Measurements from ENCODE around the gene EHMT1.
"Not testable (repeated sequence)": the region's sequence is repeated elsewhere in the genome, so short reads cannot be mapped to it uniquely, and the experiment has no call there.

EHMT1 gene

GRCh38 chr9:137878146-137878941 lies 259.5 kb downstream of the EHMT1 start:
- peak; percentile 86 for DNase-seq

DNA sequence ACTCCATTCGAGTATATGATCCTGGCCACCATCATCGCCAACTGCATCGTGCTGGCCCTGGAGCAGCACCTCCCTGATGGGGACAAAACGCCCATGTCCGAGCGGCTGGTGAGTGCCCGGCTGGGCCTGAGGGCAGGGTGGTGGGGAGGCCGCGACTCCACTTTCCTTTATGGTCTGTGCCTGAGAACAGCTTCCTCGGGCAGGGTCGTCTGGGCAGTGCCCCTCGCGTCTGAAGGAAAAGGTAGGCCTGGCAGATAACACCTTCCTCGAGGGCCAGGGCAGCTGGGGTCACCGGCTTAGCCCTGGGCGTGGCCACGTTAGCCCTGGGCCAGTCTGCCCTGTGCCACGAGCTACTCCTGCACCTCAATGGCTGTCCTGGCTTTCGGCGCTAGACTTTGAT lies 260.2 kb downstream of the EHMT1 start:
- DNase-seq: no peak

- DNase-seq: no peak
These were observed 260.9 kb downstream of the EHMT1 start for GRCh38 chr9:137879566-137880150.

- no peak for DNase-seq
These were observed 261.6 kb downstream of the EHMT1 start for GRCh38 chr9:137880160-137880975.

DNA sequence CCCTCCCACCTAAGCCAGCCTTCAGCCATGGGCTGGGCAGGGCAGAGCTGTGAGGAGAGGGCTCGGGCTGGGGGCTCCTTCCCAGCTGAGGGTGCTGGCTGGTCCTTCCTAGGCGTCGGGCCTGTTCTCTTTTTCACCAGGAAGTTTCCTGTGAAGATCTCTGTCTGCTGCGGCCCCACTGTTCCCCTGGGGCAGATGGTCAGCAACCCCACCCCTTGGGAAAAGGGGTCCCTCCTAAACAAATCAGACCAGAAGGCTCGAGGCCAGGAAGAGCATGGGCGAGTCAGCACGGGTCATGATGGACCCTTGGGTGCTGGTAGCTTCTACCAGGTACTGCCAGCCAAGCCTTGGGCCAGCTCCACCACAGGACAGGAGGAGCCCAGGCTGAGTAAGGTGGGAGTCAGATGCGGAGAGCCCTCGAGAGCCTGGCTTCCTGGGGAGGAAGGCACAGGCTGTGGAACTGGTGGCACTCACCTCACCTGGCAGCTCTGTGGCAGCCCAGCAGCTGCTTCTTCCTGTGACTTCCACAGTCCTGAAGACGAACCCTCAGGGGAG lies 262.2 kb downstream of the EHMT1 start:
- no peak for DNase-seq

DNA sequence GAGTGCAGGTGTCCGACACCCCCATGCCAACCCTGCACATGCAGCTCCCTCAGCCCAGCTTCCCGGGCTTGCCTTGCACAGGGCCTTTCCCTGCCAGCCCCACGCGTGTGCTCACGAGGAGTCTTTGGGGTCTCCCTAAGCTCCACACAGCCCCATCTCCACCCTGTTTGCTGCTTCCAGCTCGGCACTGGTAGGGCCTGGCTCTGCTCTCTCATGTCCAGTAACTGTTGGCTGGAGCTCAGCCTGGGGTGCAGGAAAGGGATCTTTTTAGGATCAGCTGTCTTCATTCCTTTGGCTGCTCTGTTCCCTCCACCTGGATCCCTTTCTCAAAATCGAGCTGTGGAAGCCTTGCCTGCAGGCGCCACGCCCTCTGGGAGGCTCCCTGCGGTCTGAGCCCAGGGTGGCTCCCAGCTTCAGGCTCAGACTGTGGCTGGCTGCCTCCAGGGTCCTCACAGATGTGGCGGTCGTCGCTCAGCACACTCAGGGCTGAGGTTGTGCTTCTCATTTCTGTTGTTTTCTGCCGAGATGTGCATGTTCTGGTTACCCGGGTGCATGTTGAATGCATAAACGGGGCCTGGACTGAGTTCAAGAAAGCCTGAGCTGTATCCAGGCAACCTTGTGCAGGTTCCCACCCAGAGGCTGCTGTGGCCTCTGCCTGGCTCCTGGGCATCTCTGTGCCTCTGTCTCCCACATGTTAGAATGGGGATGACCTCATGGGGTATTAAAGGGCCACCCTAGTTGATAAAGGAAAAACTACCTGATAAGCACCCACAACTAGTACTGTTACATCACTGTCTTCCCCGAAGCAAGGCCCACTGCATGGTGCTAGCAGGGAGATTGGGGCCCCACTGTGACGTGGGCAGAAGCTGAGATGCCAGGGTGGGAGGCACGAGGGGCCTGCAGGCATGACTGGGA lies 263.0 kb downstream of the EHMT1 start:
- no peak for DNase-seq

DNA sequence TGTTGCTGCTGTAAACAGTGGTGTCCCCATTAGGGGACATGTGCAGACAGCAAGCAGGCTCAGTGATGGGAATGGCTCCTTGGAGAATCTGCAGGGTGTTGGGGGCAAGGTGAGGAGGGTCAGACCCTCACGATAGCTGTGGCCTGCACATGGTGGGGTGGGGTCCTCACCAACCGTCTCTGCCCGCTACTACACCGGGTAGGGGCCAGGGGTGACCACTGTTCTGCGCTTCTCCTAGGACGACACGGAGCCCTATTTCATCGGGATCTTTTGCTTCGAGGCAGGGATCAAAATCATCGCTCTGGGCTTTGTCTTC lies 263.7 kb downstream of the EHMT1 start:
- DNase-seq: no peak

GRCh38 chr9:137883977-137884376 lies 265.2 kb downstream of the EHMT1 start:
- DNase-seq: not testable (repeated sequence)

DNA sequence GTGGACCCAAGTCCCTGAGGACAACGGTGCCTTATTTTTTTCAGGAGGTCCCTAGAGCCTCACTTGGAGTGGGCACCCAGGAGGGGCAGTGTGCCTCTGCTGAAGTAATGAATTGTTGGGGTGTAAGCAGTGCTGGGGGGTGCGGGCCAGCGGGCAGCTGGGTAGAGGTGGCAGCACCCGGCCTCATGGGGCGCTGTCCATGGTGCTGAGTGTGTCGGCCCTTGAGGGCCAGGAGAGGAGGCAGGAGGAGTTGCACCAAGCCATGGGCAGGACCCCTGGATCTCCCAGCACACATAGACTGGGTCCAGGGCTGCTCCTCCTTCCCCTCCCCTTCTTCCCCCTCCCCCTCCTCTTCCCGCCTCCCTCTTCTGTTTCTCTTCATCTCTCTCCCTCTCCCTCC lies 265.7 kb downstream of the EHMT1 start:
- not testable (repeated sequence) for DNase-seq

DNA sequence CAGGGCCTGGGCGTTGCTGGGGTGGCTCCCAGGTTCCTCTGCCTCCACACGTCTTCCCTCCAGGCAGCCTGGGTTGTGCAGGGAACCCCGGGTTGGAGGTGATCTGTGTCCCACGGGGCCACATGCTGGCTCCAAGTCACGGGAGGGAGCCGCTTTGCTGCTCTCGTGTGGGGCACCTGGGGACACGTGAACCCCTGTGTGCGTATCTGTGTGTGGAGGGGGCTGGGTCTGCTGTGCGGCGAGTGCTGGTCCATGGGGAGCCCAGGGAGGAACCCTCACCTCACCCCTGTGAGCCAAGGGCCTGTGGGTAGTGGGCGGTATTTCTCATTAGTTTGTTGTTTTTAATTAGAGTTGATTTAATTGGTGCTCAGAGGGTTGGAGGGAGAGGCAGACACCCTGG lies 266.3 kb downstream of the EHMT1 start:
- DNase-seq: not testable (repeated sequence)
